Loucy (cell line): ENCODE results near the gene PAX9.

Experiments
- H2AFZ ChIP-seq: fragments of 200-600 bp; sonication (generic); 2 replicates; pipeline ENCODE4 v1.6.0; 2016; ENCODE audit warnings: antibody characterized with exemption, mild to moderate bottlenecking, low read length, moderate library complexity
- H3F3A ChIP-seq: fragments of 200-600 bp; 2 replicates; pipeline ENCODE4 v1.6.0; 2016; ENCODE audit warnings: antibody characterized with exemption, low read depth, mild to moderate bottlenecking
- H3K27me3 ChIP-seq: fragments of 200-600 bp; sonication (generic); 2 replicates; pipeline ENCODE4 v1.6.1; 2014; ENCODE audit warnings: low read length, mild to moderate bottlenecking; ENCODE audit not compliant: insufficient read depth, poor library complexity, severe bottlenecking
- H3K36me3 ChIP-seq: fragments of 200-600 bp; sonication (generic); 2 replicates; pipeline ENCODE4 v1.6.1; 2016; ENCODE audit warnings: low read length; ENCODE audit not compliant: insufficient read depth
- H3K4me1 ChIP-seq: fragments of 200-600 bp; sonication (generic); 2 replicates; pipeline ENCODE4 v1.5.1; 2014; ENCODE audit warnings: low read length, mild to moderate bottlenecking; ENCODE audit not compliant: insufficient read depth, poor library complexity, severe bottlenecking
- H3K4me2 ChIP-seq: fragments of 200-600 bp; sonication (generic); 2 replicates; pipeline ENCODE4 v1.6.0; 2014; ENCODE audit warnings: antibody characterized with exemption, low read length, low read depth, mild to moderate bottlenecking; ENCODE audit not compliant: poor library complexity, severe bottlenecking
- H3K4me3 ChIP-seq: fragments of 200-600 bp; sonication (generic); 2 replicates; pipeline ENCODE4 v1.5.1; 2014; ENCODE audit warnings: low read length, mild to moderate bottlenecking, mixed read lengths; ENCODE audit not compliant: poor library complexity, severe bottlenecking
- H3K79me2 ChIP-seq: fragments of 200-600 bp; sonication (generic); 2 replicates; pipeline ENCODE4 v1.6.1; 2014; ENCODE audit warnings: low read length; ENCODE audit not compliant: insufficient read depth
- H3K9ac ChIP-seq: fragments of 200-600 bp; sonication (generic); 2 replicates; pipeline ENCODE4 v1.6.0; 2014; ENCODE audit warnings: mild to moderate bottlenecking, low read depth, low read length, moderate library complexity; ENCODE audit not compliant: poor library complexity, severe bottlenecking
- H3K9me2 ChIP-seq: fragments of 200-600 bp; sonication (generic); replicated peaks from 2 replicates; pipeline ENCODE4 v1.6.1; 2016; ENCODE audit warnings: low read depth, low read length, mixed read lengths
- H3K9me3 ChIP-seq: fragments of 200-600 bp; sonication (generic); 2 replicates; pipeline ENCODE4 v1.6.1; 2014; ENCODE audit warnings: mild to moderate bottlenecking, antibody characterized with exemption, low read length, low read depth; ENCODE audit not compliant: insufficient read depth
- H4K20me1 ChIP-seq: fragments of 200-600 bp; sonication (generic); 2 replicates; pipeline ENCODE4 v1.6.0; 2014; ENCODE audit warnings: antibody characterized with exemption, low read length, mild to moderate bottlenecking; ENCODE audit not compliant: insufficient read depth, poor library complexity, severe bottlenecking
- EZH2phosphoT487 ChIP-seq: fragments of 200-600 bp; IDR thresholded peaks from 2 replicates; pipeline ENCODE4 v1.6.1; 2018; ENCODE audit warnings: antibody characterized with exemption, mild to moderate bottlenecking, moderate library complexity, borderline replicate concordance
- TF ChIP-seq, protein P1 (sequence below): fragments of 200-600 bp; sonication (generic); conservative IDR thresholded peaks from 2 replicates; pipeline ENCODE4 v1.5.1; 2014; ENCODE audit warnings: mild to moderate bottlenecking, antibody characterized with exemption, low read length

Gene PAX9

GRCh38 chr14:36619131-36619530, 42.5 kb upstream of the PAX9 start:
- no peaks in the 10 kb centered on the region for H3K9me2 ChIP-seq
- TF ChIP-seq, protein P1, sequence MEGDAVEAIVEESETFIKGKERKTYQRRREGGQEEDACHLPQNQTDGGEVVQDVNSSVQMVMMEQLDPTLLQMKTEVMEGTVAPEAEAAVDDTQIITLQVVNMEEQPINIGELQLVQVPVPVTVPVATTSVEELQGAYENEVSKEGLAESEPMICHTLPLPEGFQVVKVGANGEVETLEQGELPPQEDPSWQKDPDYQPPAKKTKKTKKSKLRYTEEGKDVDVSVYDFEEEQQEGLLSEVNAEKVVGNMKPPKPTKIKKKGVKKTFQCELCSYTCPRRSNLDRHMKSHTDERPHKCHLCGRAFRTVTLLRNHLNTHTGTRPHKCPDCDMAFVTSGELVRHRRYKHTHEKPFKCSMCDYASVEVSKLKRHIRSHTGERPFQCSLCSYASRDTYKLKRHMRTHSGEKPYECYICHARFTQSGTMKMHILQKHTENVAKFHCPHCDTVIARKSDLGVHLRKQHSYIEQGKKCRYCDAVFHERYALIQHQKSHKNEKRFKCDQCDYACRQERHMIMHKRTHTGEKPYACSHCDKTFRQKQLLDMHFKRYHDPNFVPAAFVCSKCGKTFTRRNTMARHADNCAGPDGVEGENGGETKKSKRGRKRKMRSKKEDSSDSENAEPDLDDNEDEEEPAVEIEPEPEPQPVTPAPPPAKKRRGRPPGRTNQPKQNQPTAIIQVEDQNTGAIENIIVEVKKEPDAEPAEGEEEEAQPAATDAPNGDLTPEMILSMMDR = no peak
- TF ChIP-seq EZH2phosphoT487 = no peak

GRCh38 chr14:36619853-36620252, 41.8 kb upstream of the PAX9 start:
- no peak overlapping the region for H3K4me3 ChIP-seq
- H3K79me2 ChIP-seq = no peaks in the 10 kb centered on the region
- no peak overlapping the region for H2AFZ ChIP-seq
- no peaks in the 10 kb centered on the region for H3K36me3 ChIP-seq
- H3K9me2 ChIP-seq = no peaks in the 10 kb centered on the region
- peaks cover 13% of the 10 kb centered on the region for H3K4me1 ChIP-seq
- no peak for TF ChIP-seq EZH2phosphoT487
- TF ChIP-seq, protein P1 = no peak
- H3F3A ChIP-seq = no peaks in the 10 kb centered on the region
- no peak overlapping the region for H3K9ac ChIP-seq
- H4K20me1 ChIP-seq = no peaks in the 10 kb centered on the region
- H3K27me3 ChIP-seq = no peaks in the 10 kb centered on the region
- H3K4me2 ChIP-seq = no peak overlapping the region
- no peaks in the 10 kb centered on the region for H3K9me3 ChIP-seq

More at GRCh38 chr14:36619131-36619530, 42.5 kb upstream of the PAX9 start:
- no peaks in the 10 kb centered on the region for H3K9me3 ChIP-seq
- H3F3A ChIP-seq = no peaks in the 10 kb centered on the region
- no peaks in the 10 kb centered on the region for H3K79me2 ChIP-seq
- peaks cover 13% of the 10 kb centered on the region for H3K4me1 ChIP-seq
- H3K27me3 ChIP-seq = no peaks in the 10 kb centered on the region
- no peaks in the 10 kb centered on the region for H4K20me1 ChIP-seq
- H3K4me3 ChIP-seq = no peak overlapping the region
- H3K9ac ChIP-seq = no peak overlapping the region
- H2AFZ ChIP-seq = no peak overlapping the region
- peak overlapping the region; percentile 36 for H3K4me2 ChIP-seq
- no peaks in the 10 kb centered on the region for H3K36me3 ChIP-seq

- H3K4me3 ChIP-seq = no peak overlapping the region
- no peaks in the 10 kb centered on the region for H3K9me2 ChIP-seq
- no peaks in the 10 kb centered on the region for H3K36me3 ChIP-seq
- peaks cover 5% of the 10 kb centered on the region for H3K4me1 ChIP-seq
- TF ChIP-seq EZH2phosphoT487 = no peak
- TF ChIP-seq, protein P1 = no peak
- H3K27me3 ChIP-seq = no peaks in the 10 kb centered on the region
- H3K9ac ChIP-seq = no peak overlapping the region
- H3K4me2 ChIP-seq = no peak overlapping the region
- H4K20me1 ChIP-seq = no peaks in the 10 kb centered on the region
- H3K79me2 ChIP-seq = no peaks in the 10 kb centered on the region
- H2AFZ ChIP-seq = no peak overlapping the region
- H3K9me3 ChIP-seq = no peaks in the 10 kb centered on the region
- no peaks in the 10 kb centered on the region for H3F3A ChIP-seq
Measured at GRCh38 chr14:36625014-36625413, 36.6 kb upstream of the PAX9 start.
